ENCODE data around the gene YIPF3.
A peak's percentile ranks its signal among the peaks of the same experiment; 100 is the strongest.
"Not testable (repeated sequence)": the region's sequence is repeated elsewhere in the genome, so short reads cannot be mapped to it uniquely, and the experiment has no call there.

Gene YIPF3

GRCh38 chr6:43516697-43517504 lies at the start of gene YIPF3, which contains the start of gene POLR1C:
Gene YIPF3 (minus strand): TSS chr6:43516926. CDS start chr6:43516807, 119 bp downstream.
Gene POLR1C (plus strand): TSS chr6:43517089. CDS start chr6:43517110, 21 bp downstream.
- DNase-seq, result peak; percentile 95

- DNase-seq, result no peak
These were observed 42.6 kb upstream of the YIPF3 start for GRCh38 chr6:43559328-43559727.

- DNase-seq, result not testable (repeated sequence)
These were observed 40.9 kb upstream of the YIPF3 start for GRCh38 chr6:43557620-43558019.

GRCh38 chr6:43547222-43547621 lies 30.5 kb upstream of the YIPF3 start:
- no peak for DNase-seq

- DNase-seq, result no peak
These were observed 27.7 kb upstream of the YIPF3 start for GRCh38 chr6:43544461-43544860.

GRCh38 chr6:43541774-43542471 lies 25.2 kb upstream of the YIPF3 start:
- no peak for DNase-seq

- DNase-seq, result no peak
These were observed 23.8 kb upstream of the YIPF3 start for GRCh38 chr6:43540507-43540906.

- not testable (repeated sequence) for DNase-seq
These were observed 22.7 kb upstream of the YIPF3 start for GRCh38 chr6:43539409-43539808.

- not testable (repeated sequence) for DNase-seq
These were observed 22.3 kb upstream of the YIPF3 start for GRCh38 chr6:43538986-43539385.

- DNase-seq, result no peak
These were observed 15.5 kb upstream of the YIPF3 start for GRCh38 chr6:43532201-43532600.

- no peak for DNase-seq
These were observed 7.8 kb upstream of the YIPF3 start for GRCh38 chr6:43524483-43524961.

- no peak for DNase-seq
These were observed 6.6 kb upstream of the YIPF3 start for GRCh38 chr6:43523284-43523683.

GRCh38 chr6:43522547-43523261 lies 6.0 kb upstream of the YIPF3 start:
- DNase-seq, result no peak

GRCh38 chr6:43521836-43522235 lies 5.1 kb upstream of the YIPF3 start:
- DNase-seq, result no peak

GRCh38 chr6:43520097-43520496 lies 3.4 kb upstream of the YIPF3 start:
- DNase-seq, result no peak

- no peak for DNase-seq
These were observed 1.0 kb upstream of the YIPF3 start for GRCh38 chr6:43517505-43518357.

GRCh38 chr6:43516367-43516696 lies 394 bp downstream of the YIPF3 start:
- no peak for DNase-seq

- DNase-seq, result no peak
These were observed 918 bp downstream of the YIPF3 start for GRCh38 chr6:43515808-43516207.

GRCh38 chr6:43511824-43512415 lies 4.8 kb downstream of the YIPF3 start:
- no peak for DNase-seq

GRCh38 chr6:43510827-43511163 lies 5.9 kb downstream of the YIPF3 start:
- DNase-seq, result no peak

- peak; percentile 86 for DNase-seq
These were observed 6.5 kb downstream of the YIPF3 start, which contains the start of gene LRRC73 for GRCh38 chr6:43509984-43510826. Gene LRRC73 (minus strand): TSS chr6:43510346. CDS start chr6:43509785, 561 bp downstream.
